NT2/D1 (cell line): ENCODE measurements around the gene MNS1.

ENCODE experiments used
- SUZ12 ChIP-seq: IDR thresholded peaks from 2 replicates; pipeline ENCODE4 v1.6.1; 2011; ENCODE audit not compliant: insufficient read length, insufficient read depth; ENCODE audit errors: extremely low read depth
- YY1 ChIP-seq: IDR thresholded peaks from 2 replicates; pipeline ENCODE4 v1.6.1; 2011; ENCODE audit not compliant: insufficient read length, insufficient read depth
- ZNF274 ChIP-seq: IDR thresholded peaks from 2 replicates; pipeline ENCODE4 v1.6.1; 2011; ENCODE audit warnings: mild to moderate bottlenecking, low read depth, low read length

- TF ChIP-seq ZNF274 (no peak), YY1 (no peak), SUZ12 (no peak)
These were observed 22.6 kb downstream of the MNS1 start for GRCh38 chr15:56442354-56442753.
